AG08395 (cell line): Measurements from ENCODE around the gene MRC1.

Experiments used
- DNase-seq: peaks from one replicate; pipeline ENCODE4 v3.0.0; 2012; ENCODE audit warnings: mixed read lengths, low spot score

The MRC1 gene

GRCh38 chr10:17808971-17809841 lies at the start of gene MRC1:
MRC1 (plus strand) TSS chr10:17809348; CDS start chr10:17809466, 118 bp downstream.
- DNase-seq: no peak

- DNase-seq: no peak
Observed at GRCh38 chr10:17764142-17764541, 45.0 kb upstream of the MRC1 start.

- DNase-seq: no peak
Observed at GRCh38 chr10:17765602-17766001, 43.5 kb upstream of the MRC1 start.

- no peak for DNase-seq
Observed at GRCh38 chr10:17766731-17767130, 42.4 kb upstream of the MRC1 start.

- DNase-seq: no peak
Observed at GRCh38 chr10:17768496-17768895, 40.7 kb upstream of the MRC1 start.

GRCh38 chr10:17768957-17769356 lies 40.2 kb upstream of the MRC1 start:
- peak; percentile 27 for DNase-seq

GRCh38 chr10:17771017-17771416 lies 38.1 kb upstream of the MRC1 start:
- no peak for DNase-seq

- DNase-seq: no peak
Observed at GRCh38 chr10:17779784-17780183, 29.4 kb upstream of the MRC1 start.

GRCh38 chr10:17780727-17781126 lies 28.4 kb upstream of the MRC1 start:
- DNase-seq: no peak

GRCh38 chr10:17781856-17782255 lies 27.3 kb upstream of the MRC1 start:
- no peak for DNase-seq

GRCh38 chr10:17782921-17783665 lies 26.1 kb upstream of the MRC1 start:
- peak; percentile 71 for DNase-seq

- DNase-seq: no peak
Observed at GRCh38 chr10:17783751-17784150, 25.4 kb upstream of the MRC1 start.

- peak; percentile 52 for DNase-seq
Observed at GRCh38 chr10:17784688-17785087, 24.5 kb upstream of the MRC1 start.

GRCh38 chr10:17785276-17785930 lies 23.7 kb upstream of the MRC1 start:
- DNase-seq: no peak

GRCh38 chr10:17787087-17787961 lies 21.8 kb upstream of the MRC1 start:
- DNase-seq: peak; percentile 84

GRCh38 chr10:17788646-17789045 lies 20.5 kb upstream of the MRC1 start:
- no peak for DNase-seq

GRCh38 chr10:17789396-17789795 lies 19.8 kb upstream of the MRC1 start:
- DNase-seq: no peak

GRCh38 chr10:17790651-17791050 lies 18.5 kb upstream of the MRC1 start:
- no peak for DNase-seq

- peak; percentile 31 for DNase-seq
Observed at GRCh38 chr10:17792991-17793390, 16.2 kb upstream of the MRC1 start.

GRCh38 chr10:17793823-17794644 lies 15.1 kb upstream of the MRC1 start:
- no peak for DNase-seq

GRCh38 chr10:17795083-17795482 lies 14.1 kb upstream of the MRC1 start:
- no peak for DNase-seq
